ENCODE measurements around the gene CFAP46.
"Not testable (repeated sequence)": the region's sequence is repeated elsewhere in the genome, so short reads cannot be mapped to it uniquely, and the experiment has no call there.

Gene CFAP46

GRCh38 chr10:132846631-132847415 is 95.5 kb downstream of the CFAP46 start:
- no peak for DNase-seq

- no peak for DNase-seq
Measured at GRCh38 chr10:132845780-132846595, 96.4 kb downstream of the CFAP46 start.

- no peak for DNase-seq
Measured at GRCh38 chr10:132845041-132845551, 97.3 kb downstream of the CFAP46 start.

- DNase-seq, result no peak
Measured at GRCh38 chr10:132844069-132844809, 98.1 kb downstream of the CFAP46 start.

- DNase-seq, result not testable (repeated sequence)
Measured at GRCh38 chr10:132843276-132843675, 99.1 kb downstream of the CFAP46 start.

GRCh38 chr10:132842397-132842796 is 100.0 kb downstream of the CFAP46 start:
- DNase-seq, result no peak

GRCh38 chr10:132841615-132841975 is 100.8 kb downstream of the CFAP46 start:
- no peak for DNase-seq

GRCh38 chr10:132840698-132841614 is 101.4 kb downstream of the CFAP46 start:
- no peak for DNase-seq

GRCh38 chr10:132839061-132839460 is 103.3 kb downstream of the CFAP46 start:
- DNase-seq, result no peak

GRCh38 chr10:132838346-132838970 is 103.9 kb downstream of the CFAP46 start:
- no peak for DNase-seq

GRCh38 chr10:132837905-132838304 is 104.5 kb downstream of the CFAP46 start:
- no peak for DNase-seq

- DNase-seq, result peak in 30 of 51 donors; percentile 7 to 69 (median 22)
Measured at GRCh38 chr10:132836832-132837540, 105.4 kb downstream of the CFAP46 start.

- peak in 28 of 51 donors; percentile 7 to 62 (median 34) for DNase-seq
Measured at GRCh38 chr10:132836248-132836831, 106.0 kb downstream of the CFAP46 start.

GRCh38 chr10:132835848-132836233 is 106.5 kb downstream of the CFAP46 start:
- DNase-seq, result no peak

- DNase-seq, result no peak
Measured at GRCh38 chr10:132834891-132835847, 107.2 kb downstream of the CFAP46 start.

GRCh38 chr10:132834311-132834761 is 108.0 kb downstream of the CFAP46 start:
- no peak for DNase-seq

- no peak for DNase-seq
Measured at GRCh38 chr10:132833421-132834111, 108.8 kb downstream of the CFAP46 start.

All from hypothalamus (tissue), 51 donors.